OCI-LY7 (cell line): ENCODE results near the gene ABCC9.

ENCODE experiments used
- EZH2phosphoT487 ChIP-seq: fragments of 200-600 bp; sonication (generic); IDR thresholded peaks from 2 replicates; pipeline ENCODE4 v1.6.1; 2018; ENCODE audit warnings: low read depth, borderline replicate concordance, mild to moderate bottlenecking, mixed run types, antibody characterized with exemption, low read length, moderate library complexity, mixed read lengths
- TF ChIP-seq, protein P1 (sequence below): fragments of 200-600 bp; sonication (generic); conservative IDR thresholded peaks from 2 replicates; pipeline ENCODE4 v1.5.1; 2014; ENCODE audit warnings: mild to moderate bottlenecking, antibody characterized with exemption, low read length, moderate library complexity, mixed read lengths

DNA sequence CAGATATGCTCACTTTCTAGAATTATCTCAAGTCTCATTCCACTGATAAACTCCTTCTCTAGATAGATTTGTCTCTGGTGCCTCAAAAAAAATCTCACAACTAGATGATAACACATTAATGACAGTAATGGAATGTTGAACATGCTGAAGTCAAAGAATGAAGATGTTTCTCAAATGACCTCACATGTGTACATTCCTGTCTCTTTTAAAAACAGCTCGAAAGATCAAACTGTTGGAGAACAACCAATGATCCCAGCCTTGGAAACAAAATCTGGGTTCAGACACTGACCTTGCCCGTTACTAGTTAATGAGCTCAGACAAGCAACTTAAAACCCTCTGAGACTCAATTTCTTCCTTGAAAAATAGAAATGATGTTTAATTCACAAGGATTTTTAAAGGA is 122.0 kb downstream of the ABCC9 start:
- TF ChIP-seq, protein P1, sequence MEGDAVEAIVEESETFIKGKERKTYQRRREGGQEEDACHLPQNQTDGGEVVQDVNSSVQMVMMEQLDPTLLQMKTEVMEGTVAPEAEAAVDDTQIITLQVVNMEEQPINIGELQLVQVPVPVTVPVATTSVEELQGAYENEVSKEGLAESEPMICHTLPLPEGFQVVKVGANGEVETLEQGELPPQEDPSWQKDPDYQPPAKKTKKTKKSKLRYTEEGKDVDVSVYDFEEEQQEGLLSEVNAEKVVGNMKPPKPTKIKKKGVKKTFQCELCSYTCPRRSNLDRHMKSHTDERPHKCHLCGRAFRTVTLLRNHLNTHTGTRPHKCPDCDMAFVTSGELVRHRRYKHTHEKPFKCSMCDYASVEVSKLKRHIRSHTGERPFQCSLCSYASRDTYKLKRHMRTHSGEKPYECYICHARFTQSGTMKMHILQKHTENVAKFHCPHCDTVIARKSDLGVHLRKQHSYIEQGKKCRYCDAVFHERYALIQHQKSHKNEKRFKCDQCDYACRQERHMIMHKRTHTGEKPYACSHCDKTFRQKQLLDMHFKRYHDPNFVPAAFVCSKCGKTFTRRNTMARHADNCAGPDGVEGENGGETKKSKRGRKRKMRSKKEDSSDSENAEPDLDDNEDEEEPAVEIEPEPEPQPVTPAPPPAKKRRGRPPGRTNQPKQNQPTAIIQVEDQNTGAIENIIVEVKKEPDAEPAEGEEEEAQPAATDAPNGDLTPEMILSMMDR: no peak
- no peak for TF ChIP-seq EZH2phosphoT487
